Tibial nerve (tissue), 4 donors: ENCODE results near the gene DLG1.

Experiments used
- EP300 ChIP-seq, 2 donors: sonication (generic); formaldehyde crosslinking; IDR thresholded peaks; one replicate each; pipeline ENCODE4 v1.6.1; 2017; ENCODE audit warnings: antibody characterized with exemption in 2 of 2, mild to moderate bottlenecking in 1 of 2
- TF ChIP-seq, protein P1 (sequence below), 5 experiments: fragments of 200-600 bp in 3 of 5; fragments of 450-650 bp in 2 of 5; sonication (generic) in 3 of 5; IDR thresholded peaks; one replicate each; pipeline ENCODE4 v1.5.1; 2016 to 2019; ENCODE audit warnings: antibody characterized with exemption in 5 of 5, mild to moderate bottlenecking in 3 of 5, moderate library complexity in 2 of 5

DNA sequence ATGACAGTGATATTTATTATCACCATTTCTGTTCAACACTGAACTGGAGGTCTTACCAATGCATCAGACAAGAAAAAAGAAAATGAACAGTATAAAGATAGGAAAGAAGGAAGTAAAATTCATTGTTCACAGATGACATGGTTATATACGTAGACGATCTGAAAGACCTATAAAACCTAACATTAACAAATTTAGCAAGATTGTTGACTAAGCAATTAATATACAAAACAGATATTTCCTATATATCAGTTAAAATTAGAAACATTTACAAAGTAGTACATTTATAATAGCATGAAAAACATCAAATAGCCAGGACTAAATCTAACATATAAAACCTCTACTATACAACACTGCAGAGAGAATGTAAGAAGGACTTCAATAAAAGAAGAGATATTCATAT, 176.0 kb downstream of the DLG1 start:
- TF ChIP-seq, protein P1, sequence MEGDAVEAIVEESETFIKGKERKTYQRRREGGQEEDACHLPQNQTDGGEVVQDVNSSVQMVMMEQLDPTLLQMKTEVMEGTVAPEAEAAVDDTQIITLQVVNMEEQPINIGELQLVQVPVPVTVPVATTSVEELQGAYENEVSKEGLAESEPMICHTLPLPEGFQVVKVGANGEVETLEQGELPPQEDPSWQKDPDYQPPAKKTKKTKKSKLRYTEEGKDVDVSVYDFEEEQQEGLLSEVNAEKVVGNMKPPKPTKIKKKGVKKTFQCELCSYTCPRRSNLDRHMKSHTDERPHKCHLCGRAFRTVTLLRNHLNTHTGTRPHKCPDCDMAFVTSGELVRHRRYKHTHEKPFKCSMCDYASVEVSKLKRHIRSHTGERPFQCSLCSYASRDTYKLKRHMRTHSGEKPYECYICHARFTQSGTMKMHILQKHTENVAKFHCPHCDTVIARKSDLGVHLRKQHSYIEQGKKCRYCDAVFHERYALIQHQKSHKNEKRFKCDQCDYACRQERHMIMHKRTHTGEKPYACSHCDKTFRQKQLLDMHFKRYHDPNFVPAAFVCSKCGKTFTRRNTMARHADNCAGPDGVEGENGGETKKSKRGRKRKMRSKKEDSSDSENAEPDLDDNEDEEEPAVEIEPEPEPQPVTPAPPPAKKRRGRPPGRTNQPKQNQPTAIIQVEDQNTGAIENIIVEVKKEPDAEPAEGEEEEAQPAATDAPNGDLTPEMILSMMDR (IDR thresholded peaks at IDR 0.05), result no peak
- TF ChIP-seq EP300 (IDR thresholded peaks at IDR 0.05), result no peak
